GM12892 (cell line): ENCODE results near the gene BLOC1S5.
"Not testable (repeated sequence)": the region's sequence is repeated elsewhere in the genome, so short reads cannot be mapped to it uniquely, and the experiment has no call there.

ENCODE experiments used
- DNase-seq: peaks from one replicate; pipeline ENCODE4 v3.0.0; 2011; ENCODE audit not compliant: insufficient read length
- FAIRE-seq: peaks from 2 replicates; lab custom pipeline; 2011; peaks lifted over from hg19 to GRCh38; lab: Jason Lieb, UNC
- POLR2A ChIP-seq: IDR thresholded peaks from 2 replicates; pipeline ENCODE4 v1.6.1; 2011; ENCODE audit warnings: low read depth, low read length, control low read depth
- POLR2AphosphoS5 ChIP-seq: IDR thresholded peaks from 2 replicates; pipeline ENCODE4 v1.6.1; 2011; ENCODE audit warnings: low read depth, low read length, control low read depth
- TAF1 ChIP-seq: IDR thresholded peaks from 2 replicates; pipeline ENCODE4 v1.6.1; 2011; ENCODE audit warnings: low read depth, mild to moderate bottlenecking, control low read depth, low read length, borderline replicate concordance

The BLOC1S5 gene

DNA sequence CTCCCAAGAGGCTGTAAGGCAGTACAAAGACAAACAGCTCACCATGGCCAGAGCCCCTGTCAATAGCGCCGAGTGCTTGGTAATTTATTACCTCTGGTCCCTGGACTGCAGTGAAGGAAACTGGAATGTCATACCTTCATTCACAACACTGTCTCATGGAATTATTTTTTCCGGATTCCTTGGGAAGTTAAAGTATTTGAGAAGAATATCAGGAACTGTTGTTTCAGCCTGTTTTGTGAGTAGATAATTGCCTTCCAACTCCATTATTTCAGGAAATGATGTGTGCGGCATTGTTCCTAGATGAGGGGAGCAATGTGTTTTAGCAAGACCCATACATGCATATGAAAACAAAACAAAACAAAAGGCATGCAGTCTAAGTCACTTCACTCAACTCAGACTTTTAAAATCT lies 64.0 kb downstream of the BLOC1S5 start:
- DNase-seq (no peak), FAIRE-seq (no peak)
- TF ChIP-seq POLR2AphosphoS5: no peak
- TF ChIP-seq POLR2A: no peak
- no peak for TF ChIP-seq TAF1

DNA sequence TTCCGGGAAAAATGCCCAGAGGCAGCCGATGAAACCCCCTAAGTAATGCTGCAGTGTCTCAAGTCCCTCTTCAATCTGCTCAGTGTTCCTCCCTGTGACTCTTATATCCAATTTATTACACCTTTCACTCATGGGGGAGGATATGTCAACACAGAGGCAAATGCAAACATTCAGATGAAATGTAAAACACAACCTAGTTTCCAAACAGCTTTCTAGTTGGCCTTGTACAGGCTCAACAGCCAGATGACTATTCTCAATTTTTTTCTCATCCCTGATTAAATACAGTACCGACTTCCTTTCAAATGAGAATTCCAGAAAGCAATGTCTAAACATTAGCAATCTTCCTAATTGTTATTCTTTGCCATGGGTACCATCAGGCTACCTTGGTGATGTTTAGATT lies 65.0 kb downstream of the BLOC1S5 start:
- no peak for FAIRE-seq
- TF ChIP-seq POLR2AphosphoS5 (no peak), POLR2A (no peak)
- DNase-seq: no peak

DNA sequence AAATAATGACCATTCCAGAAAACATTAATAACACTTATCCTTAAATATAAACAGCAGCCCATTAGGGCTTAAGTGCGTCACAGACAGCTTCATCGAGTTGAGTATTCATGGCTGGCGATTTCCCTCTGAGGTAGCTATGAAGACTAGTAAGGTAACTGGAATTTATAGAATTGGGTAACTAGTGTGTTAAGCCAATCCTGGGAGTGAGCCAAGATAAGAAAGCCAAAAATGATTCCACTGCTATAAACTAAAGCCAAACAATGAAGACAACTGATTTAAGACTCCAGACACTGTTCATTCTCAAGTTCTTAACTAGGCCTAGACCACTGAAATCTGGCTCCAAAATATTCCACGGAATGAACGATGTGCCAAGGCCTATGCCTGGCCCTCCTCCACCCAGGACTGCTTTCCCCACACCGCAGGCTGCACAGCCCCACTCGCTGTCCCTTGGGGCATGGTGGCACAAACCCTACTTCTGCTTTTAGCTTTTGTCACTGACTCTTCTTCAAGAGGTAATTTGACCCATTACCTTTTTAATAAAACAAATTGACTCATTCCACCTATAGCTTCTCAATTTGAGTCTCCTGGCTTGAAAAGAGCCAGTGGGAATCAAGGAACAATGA lies 66.0 kb downstream of the BLOC1S5 start:
- TF ChIP-seq POLR2AphosphoS5: no peak
- no peak for TF ChIP-seq POLR2A
- TF ChIP-seq TAF1: no peak
- FAIRE-seq (no peak), DNase-seq (no peak)

DNA sequence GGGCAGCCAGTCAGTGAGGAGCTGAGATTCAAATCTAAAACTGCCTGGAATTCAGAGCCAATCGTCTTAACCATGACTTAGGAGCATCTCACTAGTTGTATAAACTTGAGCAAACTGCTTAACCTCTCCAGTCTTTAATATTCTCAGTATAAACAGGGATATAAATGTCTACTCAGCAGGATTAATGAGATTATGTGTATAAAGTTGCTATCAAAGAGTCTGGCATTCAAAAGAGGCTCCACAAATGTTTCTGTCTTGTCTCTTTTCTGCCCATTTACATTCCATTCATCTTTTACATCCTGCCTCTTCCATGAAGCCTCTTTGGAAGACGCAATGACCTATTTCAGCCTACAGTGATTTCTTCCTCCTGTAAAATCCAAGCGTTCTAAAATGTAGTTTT lies 66.9 kb downstream of the BLOC1S5 start:
- TF ChIP-seq TAF1: no peak
- TF ChIP-seq POLR2AphosphoS5: no peak
- TF ChIP-seq POLR2A: no peak
- FAIRE-seq (no peak), DNase-seq (no peak)

DNA sequence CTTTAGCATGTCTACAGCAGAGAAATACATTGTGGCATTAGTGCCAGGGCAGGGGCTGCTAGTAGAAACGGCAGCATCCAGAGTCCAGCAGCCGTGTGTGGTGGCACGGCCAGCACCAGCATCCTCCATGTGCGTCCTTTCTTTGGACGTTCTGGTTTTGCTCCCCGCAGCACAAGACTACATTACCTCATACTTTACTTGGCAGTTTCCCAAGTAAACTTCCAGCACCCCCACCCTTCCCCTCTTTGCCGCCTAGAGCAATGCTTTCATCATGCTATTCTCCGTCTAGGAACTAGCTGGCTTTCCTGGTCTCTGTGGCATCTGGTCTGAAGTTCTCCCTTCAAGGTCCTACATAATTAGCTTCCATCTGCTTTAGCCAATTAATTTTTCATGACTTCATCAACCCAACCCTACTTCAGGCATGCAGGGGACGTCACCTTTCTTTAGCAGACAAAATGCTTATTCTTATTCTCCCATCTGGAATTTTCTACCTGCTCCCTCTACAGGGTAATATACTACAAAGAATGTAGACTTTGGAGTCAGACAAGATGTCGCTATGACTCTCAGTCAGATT lies 67.6 kb downstream of the BLOC1S5 start:
- no peak for FAIRE-seq
- no peak for DNase-seq
- TF ChIP-seq POLR2AphosphoS5: no peak
- no peak for TF ChIP-seq POLR2A
- no peak for TF ChIP-seq TAF1

DNA sequence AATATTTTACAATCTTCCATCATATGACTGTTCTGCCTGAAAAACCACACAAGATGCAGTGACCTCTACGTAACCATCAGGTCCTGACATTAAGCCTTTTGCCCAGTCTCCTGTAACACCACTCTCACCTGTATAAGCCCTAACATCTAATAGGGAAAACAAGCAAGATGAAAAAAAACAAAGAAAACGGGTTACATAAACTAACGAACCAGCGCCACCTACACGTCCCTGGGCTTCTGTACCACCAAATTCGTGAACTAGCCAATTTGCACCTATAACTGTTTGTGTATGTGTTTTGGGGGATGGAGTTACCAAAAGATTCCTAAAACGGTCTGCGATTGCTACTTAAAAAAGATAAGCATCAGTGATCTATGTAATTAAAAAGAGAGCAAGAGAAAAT lies 70.2 kb downstream of the BLOC1S5 start:
- FAIRE-seq: no peak
- TF ChIP-seq POLR2AphosphoS5 (no peak), TAF1 (no peak), POLR2A (no peak)
- no peak for DNase-seq

DNA sequence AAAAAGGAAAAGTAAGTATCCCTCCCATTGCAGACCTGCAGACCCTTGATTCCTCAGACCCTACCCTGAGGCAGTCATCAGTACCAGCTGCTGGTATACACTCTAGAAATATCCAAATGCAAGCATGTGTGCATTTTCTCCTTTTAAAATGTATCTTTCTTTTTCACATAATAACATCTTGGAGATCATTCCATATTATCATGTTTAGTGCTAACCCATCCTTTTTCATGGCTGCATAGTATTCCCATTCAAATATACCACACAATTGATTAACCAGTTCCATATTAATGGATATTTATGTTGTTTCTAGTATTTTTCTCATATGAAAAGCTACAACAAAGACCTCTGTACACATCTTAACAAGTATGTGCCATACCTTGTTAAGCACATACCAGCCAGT lies 70.8 kb downstream of the BLOC1S5 start:
- FAIRE-seq (no peak), DNase-seq (no peak)
- TF ChIP-seq TAF1: no peak
- no peak for TF ChIP-seq POLR2AphosphoS5
- TF ChIP-seq POLR2A: no peak

DNA sequence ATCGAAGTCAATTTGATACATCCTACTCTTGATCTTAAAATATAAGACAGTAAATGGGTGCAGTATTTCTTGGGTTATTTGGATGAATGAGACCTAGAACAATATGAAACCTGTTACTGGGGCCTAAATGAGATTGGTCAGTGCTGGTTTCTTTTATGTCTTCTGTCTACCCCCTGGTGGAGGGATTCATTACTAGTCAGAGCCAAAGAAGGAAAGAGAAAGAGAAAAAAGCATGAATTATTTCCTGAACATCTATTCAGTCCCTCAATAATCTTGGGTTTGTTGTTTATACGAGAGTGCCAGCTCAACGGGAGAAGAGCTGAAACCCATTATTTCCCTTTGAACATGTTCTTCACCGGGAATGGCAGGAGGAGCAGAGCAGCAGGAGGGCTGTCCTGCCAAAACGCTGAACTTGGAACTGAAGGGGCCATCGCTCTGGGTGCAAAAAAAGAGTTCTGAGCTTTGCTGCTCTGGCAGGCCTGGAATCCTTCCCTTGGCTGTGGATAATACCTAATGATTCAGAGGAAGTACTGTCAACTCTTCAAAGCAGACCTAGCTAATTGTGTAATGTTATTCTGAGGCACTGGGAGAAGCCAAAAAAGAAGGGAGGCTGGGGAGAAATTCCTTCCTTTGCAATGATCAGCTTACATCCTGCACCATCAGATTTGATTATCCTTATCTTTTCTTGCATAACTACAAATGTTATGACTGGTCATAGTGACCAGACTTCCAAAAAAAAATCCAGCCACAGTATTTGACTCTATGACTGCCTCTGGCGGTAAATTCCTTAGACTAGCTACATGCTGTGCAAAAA lies 72.0 kb downstream of the BLOC1S5 start:
- FAIRE-seq: no peak
- DNase-seq: peak; percentile 40
- TF ChIP-seq POLR2AphosphoS5: no peak
- TF ChIP-seq TAF1: no peak
- TF ChIP-seq POLR2A: no peak

DNA sequence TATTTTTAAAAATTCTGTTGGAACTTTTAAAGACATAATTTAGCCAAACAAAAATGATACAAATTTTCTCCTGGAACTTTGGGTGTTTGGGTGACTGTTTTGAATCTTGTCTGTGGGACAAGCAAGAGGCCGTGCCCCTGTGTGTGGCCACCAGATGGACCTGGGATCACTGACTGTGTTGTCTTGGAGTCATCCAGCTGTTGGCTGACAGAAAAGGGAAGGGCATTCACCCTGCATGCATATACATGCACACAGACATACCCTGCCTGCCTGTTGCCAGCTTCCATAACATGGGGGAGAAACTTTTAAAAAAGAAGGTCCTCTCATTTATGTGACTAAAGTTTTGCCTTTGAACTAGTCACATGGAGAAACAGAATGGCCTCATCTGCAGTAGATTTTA lies 72.7 kb downstream of the BLOC1S5 start:
- FAIRE-seq: no peak
- DNase-seq: no peak
- no peak for TF ChIP-seq TAF1
- TF ChIP-seq POLR2AphosphoS5: no peak
- no peak for TF ChIP-seq POLR2A

DNA sequence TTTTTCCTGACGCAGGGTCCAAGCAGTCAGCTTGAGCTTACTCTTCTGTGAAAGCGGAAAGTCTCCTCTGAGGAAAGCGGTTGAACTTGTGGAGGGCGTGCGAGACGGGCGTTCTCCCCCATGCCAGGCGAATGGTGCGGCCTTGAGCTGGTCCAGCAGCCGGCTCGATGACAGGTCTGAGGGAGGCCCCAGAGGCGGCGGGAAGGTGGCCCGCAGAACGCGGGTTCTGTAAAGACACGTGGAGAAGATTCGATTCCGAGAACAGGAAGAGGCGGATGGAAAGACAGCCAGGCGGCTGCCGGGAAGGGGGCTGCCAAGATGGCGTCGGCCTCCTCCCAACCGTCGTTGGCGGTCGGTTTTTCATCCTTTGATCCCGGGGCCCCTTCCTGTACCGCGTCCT lies 78.0 kb downstream of the BLOC1S5 start:
- no peak for TF ChIP-seq TAF1
- TF ChIP-seq POLR2AphosphoS5: no peak
- no peak for TF ChIP-seq POLR2A
- no peak for FAIRE-seq

DNA sequence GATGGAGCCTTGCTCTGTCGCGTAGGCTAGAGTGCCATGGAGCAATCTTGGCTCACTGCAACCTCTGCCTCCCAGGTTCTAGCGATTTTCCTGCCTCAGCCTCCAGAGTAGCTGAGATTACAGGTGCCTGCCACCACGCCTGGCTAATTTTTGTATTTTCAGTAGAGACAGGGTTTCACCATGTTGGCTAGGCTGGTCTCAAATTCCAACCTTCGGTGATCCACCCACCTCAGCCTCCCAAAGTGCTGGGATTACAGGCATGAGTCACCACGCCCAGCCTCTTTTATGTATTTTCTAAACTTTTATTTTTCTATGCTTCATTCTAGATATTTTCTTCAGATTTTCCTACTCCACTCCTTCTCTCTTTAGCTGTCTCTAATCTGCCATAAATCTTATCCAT lies 80.2 kb downstream of the BLOC1S5 start:
- DNase-seq, FAIRE-seq: not testable (repeated sequence)

More for the DNA sequence above, 78.0 kb downstream of the BLOC1S5 start:
- no peak for DNase-seq

DNA sequence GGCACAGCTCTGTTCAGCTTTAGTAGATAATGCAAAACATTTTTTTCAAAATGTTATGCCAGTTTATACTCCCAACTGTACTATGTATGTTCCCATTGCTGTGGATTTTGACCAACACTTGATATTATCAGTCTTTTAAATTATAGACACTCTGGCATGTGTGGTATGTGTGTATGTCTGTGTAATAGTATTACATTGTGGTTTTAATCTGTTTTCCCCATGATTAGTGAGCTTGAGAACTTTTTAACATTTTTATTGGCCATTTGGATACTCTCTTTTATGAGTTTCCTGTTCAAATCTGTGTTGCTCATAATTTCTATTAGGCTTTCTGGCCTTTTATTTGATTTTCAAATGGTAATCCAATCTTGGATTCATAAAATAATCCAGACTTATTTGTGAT lies 84.4 kb downstream of the BLOC1S5 start:
- FAIRE-seq (no peak), DNase-seq (no peak)
- TF ChIP-seq TAF1 (no peak), POLR2A (no peak), POLR2AphosphoS5 (no peak)
